Fibroblast of skin of right quadriceps (primary cell): ENCODE results near the gene TBATA.

Experiments used
- DNase-seq: peaks from one replicate; pipeline ENCODE4 v3.0.0-alpha.2; 2013

Gene TBATA

GRCh38 chr10:70740406-70741288 is 44.5 kb downstream of the TBATA start:
- DNase-seq: peak; percentile 9

GRCh38 chr10:70738761-70739121 is 46.4 kb downstream of the TBATA start:
- DNase-seq: no peak

- DNase-seq: no peak
Observed at GRCh38 chr10:70738006-70738760, 47.0 kb downstream of the TBATA start.

GRCh38 chr10:70737250-70737649 is 47.9 kb downstream of the TBATA start:
- no peak for DNase-seq

- no peak for DNase-seq
Observed at GRCh38 chr10:70736525-70736924, 48.7 kb downstream of the TBATA start.

- DNase-seq: no peak
Observed at GRCh38 chr10:70735161-70735560, 50.0 kb downstream of the TBATA start.

GRCh38 chr10:70733051-70733450 is 52.1 kb downstream of the TBATA start:
- DNase-seq: peak; percentile 39

- DNase-seq: no peak
Observed at GRCh38 chr10:70732569-70732968, 52.6 kb downstream of the TBATA start.

GRCh38 chr10:70730955-70731354 is 54.2 kb downstream of the TBATA start:
- DNase-seq: no peak

GRCh38 chr10:70729763-70730357 is 55.3 kb downstream of the TBATA start:
- DNase-seq: no peak

GRCh38 chr10:70728328-70728727 is 56.8 kb downstream of the TBATA start:
- no peak for DNase-seq

GRCh38 chr10:70726909-70727495 is 58.2 kb downstream of the TBATA start:
- no peak for DNase-seq

- no peak for DNase-seq
Observed at GRCh38 chr10:70723771-70724170, 61.4 kb downstream of the TBATA start.

GRCh38 chr10:70722820-70723424 is 62.3 kb downstream of the TBATA start:
- DNase-seq: peak; percentile 65
